Central memory CD8-positive, alpha-beta T cell (primary cell): ENCODE data around the gene CCDC85A.

Source experiments
- ATAC-seq: fragments of 150-1000 bp; cut with Tn5 transposase; replicated peaks from 2 replicates; pipeline ENCODE4 v1.10.0; 2022; ENCODE audit warnings: mild to moderate bottlenecking, moderate FRiP score, moderate number of reproducible peaks; ENCODE audit not compliant: poor library complexity, severe bottlenecking; ENCODE audit errors: extremely low read depth
- DNase-seq, 2 donors: peaks; one replicate each; pipeline ENCODE4 v3.0.0; 2021; ENCODE audit warnings: low spot score in 2 of 2
- H3K27ac Mint-ChIP-seq: one replicate; pipeline ENCODE4 v1.8.0; 2022; ENCODE audit warnings: low read depth, mild to moderate bottlenecking, moderate library complexity, mixed read lengths
- H3K27me3 Mint-ChIP-seq: one replicate; pipeline ENCODE4 v1.8.0; 2022; ENCODE audit warnings: mixed read lengths
- H3K36me3 Mint-ChIP-seq: one replicate; pipeline ENCODE4 v1.8.0; 2022; ENCODE audit warnings: mild to moderate bottlenecking, moderate library complexity, mixed read lengths; ENCODE audit not compliant: insufficient read depth
- H3K4me1 Mint-ChIP-seq: one replicate; pipeline ENCODE4 v1.8.0; 2022; ENCODE audit warnings: mixed read lengths
- H3K4me3 Mint-ChIP-seq: one replicate; pipeline ENCODE4 v1.8.0; 2022; ENCODE audit warnings: mild to moderate bottlenecking, moderate library complexity, mixed read lengths
- H3K9me3 Mint-ChIP-seq: one replicate; pipeline ENCODE4 v1.8.0; 2022; ENCODE audit warnings: mixed read lengths

CCDC85A gene

GRCh38 chr2:56372071-56372656 lies 188.4 kb downstream of the CCDC85A start:
- Mint-ChIP-seq H3K4me3 (no peak overlapping the region), H3K9me3 (peaks cover 10% of the 10 kb centered on the region), H3K36me3 (no peaks in the 10 kb centered on the region), H3K27ac (no peak overlapping the region), H3K27me3 (no peaks in the 10 kb centered on the region), H3K4me1 (no peaks in the 10 kb centered on the region)
- ATAC-seq (no peak), DNase-seq (no peak)

- H3K9me3 Mint-ChIP-seq = peaks cover 10% of the 10 kb centered on the region
- no peak for DNase-seq
- H3K4me3 Mint-ChIP-seq = no peak overlapping the region
- H3K27me3 Mint-ChIP-seq = no peaks in the 10 kb centered on the region
- no peaks in the 10 kb centered on the region for H3K4me1 Mint-ChIP-seq
- no peak overlapping the region for H3K27ac Mint-ChIP-seq
- no peaks in the 10 kb centered on the region for H3K36me3 Mint-ChIP-seq
- no peak for ATAC-seq
Observed at GRCh38 chr2:56375251-56375650, 191.5 kb downstream of the CCDC85A start.

- Mint-ChIP-seq H3K27me3 (no peaks in the 10 kb centered on the region), H3K4me3 (no peak overlapping the region), H3K9me3 (peaks cover 10% of the 10 kb centered on the region), H3K4me1 (no peaks in the 10 kb centered on the region), H3K27ac (no peak overlapping the region), H3K36me3 (no peaks in the 10 kb centered on the region)
- ATAC-seq (no peak), DNase-seq (no peak)
Observed at GRCh38 chr2:56376699-56377665, 193.2 kb downstream of the CCDC85A start.

GRCh38 chr2:56379066-56379465 lies 195.3 kb downstream of the CCDC85A start:
- ATAC-seq (no peak), DNase-seq (no peak)
- no peaks in the 10 kb centered on the region for H3K36me3 Mint-ChIP-seq
- H3K27me3 Mint-ChIP-seq = no peaks in the 10 kb centered on the region
- no peaks in the 10 kb centered on the region for H3K4me1 Mint-ChIP-seq
- H3K4me3 Mint-ChIP-seq = no peak overlapping the region
- no peak overlapping the region for H3K27ac Mint-ChIP-seq
- no peaks in the 10 kb centered on the region for H3K9me3 Mint-ChIP-seq

- no peak for DNase-seq
- H3K9me3 Mint-ChIP-seq = no peaks in the 10 kb centered on the region
- no peaks in the 10 kb centered on the region for H3K27me3 Mint-ChIP-seq
- no peaks in the 10 kb centered on the region for H3K36me3 Mint-ChIP-seq
- H3K27ac Mint-ChIP-seq = no peak overlapping the region
- no peaks in the 10 kb centered on the region for H3K4me1 Mint-ChIP-seq
- H3K4me3 Mint-ChIP-seq = no peak overlapping the region
- ATAC-seq = no peak
Observed at GRCh38 chr2:56380861-56381260, 197.1 kb downstream of the CCDC85A start.

- H3K36me3 Mint-ChIP-seq = no peaks in the 10 kb centered on the region
- no peak overlapping the region for H3K4me3 Mint-ChIP-seq
- no peak overlapping the region for H3K27ac Mint-ChIP-seq
- no peaks in the 10 kb centered on the region for H3K4me1 Mint-ChIP-seq
- DNase-seq (no peak), ATAC-seq (no peak)
- no peaks in the 10 kb centered on the region for H3K27me3 Mint-ChIP-seq
- no peaks in the 10 kb centered on the region for H3K9me3 Mint-ChIP-seq
Observed at GRCh38 chr2:56382466-56382865, 198.7 kb downstream of the CCDC85A start.

- DNase-seq (no peak), ATAC-seq (no peak)
- H3K4me1 Mint-ChIP-seq = no peaks in the 10 kb centered on the region
- no peaks in the 10 kb centered on the region for H3K27me3 Mint-ChIP-seq
- no peaks in the 10 kb centered on the region for H3K9me3 Mint-ChIP-seq
- H3K4me3 Mint-ChIP-seq = no peak overlapping the region
- H3K27ac Mint-ChIP-seq = no peak overlapping the region
- no peaks in the 10 kb centered on the region for H3K36me3 Mint-ChIP-seq
Observed at GRCh38 chr2:56386657-56387056, 202.9 kb downstream of the CCDC85A start.

- no peak overlapping the region for H3K27ac Mint-ChIP-seq
- DNase-seq (no peak), ATAC-seq (no peak)
- no peak overlapping the region for H3K4me3 Mint-ChIP-seq
- H3K4me1 Mint-ChIP-seq = no peaks in the 10 kb centered on the region
- H3K9me3 Mint-ChIP-seq = peaks cover 7% of the 10 kb centered on the region
- no peaks in the 10 kb centered on the region for H3K27me3 Mint-ChIP-seq
- H3K36me3 Mint-ChIP-seq = no peaks in the 10 kb centered on the region
Observed at GRCh38 chr2:56390644-56391043, 206.9 kb downstream of the CCDC85A start.

GRCh38 chr2:56410140-56410539 lies 226.3 kb downstream of the CCDC85A start:
- ATAC-seq (no peak), DNase-seq (no peak)
- H3K36me3 Mint-ChIP-seq = no peaks in the 10 kb centered on the region
- no peaks in the 10 kb centered on the region for H3K27me3 Mint-ChIP-seq
- H3K4me1 Mint-ChIP-seq = no peaks in the 10 kb centered on the region
- no peak overlapping the region for H3K27ac Mint-ChIP-seq
- H3K9me3 Mint-ChIP-seq = peaks cover 38% of the 10 kb centered on the region
- no peak overlapping the region for H3K4me3 Mint-ChIP-seq

GRCh38 chr2:56416500-56417176 lies 232.8 kb downstream of the CCDC85A start:
- Mint-ChIP-seq H3K4me3 (no peak overlapping the region), H3K27ac (no peak overlapping the region), H3K27me3 (no peaks in the 10 kb centered on the region), H3K36me3 (no peaks in the 10 kb centered on the region), H3K4me1 (no peaks in the 10 kb centered on the region), H3K9me3 (peaks cover 39% of the 10 kb centered on the region)
- DNase-seq (no peak), ATAC-seq (no peak)
